ENCODE data around the gene GEN1.

Gene GEN1

DNA sequence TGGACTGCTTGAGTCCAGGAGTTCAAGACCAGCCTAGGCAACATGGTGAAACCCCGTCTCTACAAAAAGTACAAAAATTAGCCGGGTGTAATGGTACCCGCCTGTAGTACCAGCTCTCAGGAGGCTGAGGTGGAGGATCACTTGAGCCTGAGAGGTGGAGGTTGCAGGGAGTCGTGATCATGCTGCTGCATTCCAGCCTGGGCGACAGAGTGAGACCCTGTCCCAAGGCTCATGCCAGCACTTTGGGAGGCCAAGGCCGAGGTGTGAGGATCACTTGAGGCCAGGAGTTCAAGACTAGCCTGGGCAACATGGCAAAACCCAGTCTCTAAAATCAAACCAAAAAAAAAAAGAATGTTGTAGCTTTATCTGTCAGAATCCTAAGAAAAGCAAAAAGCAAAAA is 25.7 kb upstream of the GEN1 start:
- Histone ChIP-seq H3K36me3 (ENCODE audit: low read length) (peaks cover 61% of the 10 kb centered on the region), H3K9me3 (ENCODE audit: insufficient read depth, low read length) (no peaks in the 10 kb centered on the region), H4K20me1 (ENCODE audit: low read depth, low read length) (no peaks in the 10 kb centered on the region), H3K27me3 (ENCODE audit: low read length) (no peaks in the 10 kb centered on the region), H3K9me2 (replicated peaks; ENCODE audit: insufficient read depth, low read length) (no peaks in the 10 kb centered on the region), H2AFZ (ENCODE audit: low read depth, low read length, severe bottlenecking) (no peak overlapping the region), H3F3A (ENCODE audit: insufficient read depth) (no peaks in the 10 kb centered on the region), H3K9ac (ENCODE audit: low read length) (no peak overlapping the region), H3K4me2 (ENCODE audit: low read depth, low read length, poor library complexity, severe bottlenecking) (no peak overlapping the region), H3K4me3 (ENCODE audit: insufficient read depth, low read length, poor library complexity, severe bottlenecking) (no peak overlapping the region), H3K27ac (ENCODE audit: low read depth, low read length) (no peak overlapping the region), H3K79me2 (ENCODE audit: insufficient read depth, low read length) (no peaks in the 10 kb centered on the region)
- no peak for TF ChIP-seq EZH2phosphoT487 (conservative IDR thresholded peaks at IDR 0.05; ENCODE audit: low read length)
- TF ChIP-seq, protein P1, sequence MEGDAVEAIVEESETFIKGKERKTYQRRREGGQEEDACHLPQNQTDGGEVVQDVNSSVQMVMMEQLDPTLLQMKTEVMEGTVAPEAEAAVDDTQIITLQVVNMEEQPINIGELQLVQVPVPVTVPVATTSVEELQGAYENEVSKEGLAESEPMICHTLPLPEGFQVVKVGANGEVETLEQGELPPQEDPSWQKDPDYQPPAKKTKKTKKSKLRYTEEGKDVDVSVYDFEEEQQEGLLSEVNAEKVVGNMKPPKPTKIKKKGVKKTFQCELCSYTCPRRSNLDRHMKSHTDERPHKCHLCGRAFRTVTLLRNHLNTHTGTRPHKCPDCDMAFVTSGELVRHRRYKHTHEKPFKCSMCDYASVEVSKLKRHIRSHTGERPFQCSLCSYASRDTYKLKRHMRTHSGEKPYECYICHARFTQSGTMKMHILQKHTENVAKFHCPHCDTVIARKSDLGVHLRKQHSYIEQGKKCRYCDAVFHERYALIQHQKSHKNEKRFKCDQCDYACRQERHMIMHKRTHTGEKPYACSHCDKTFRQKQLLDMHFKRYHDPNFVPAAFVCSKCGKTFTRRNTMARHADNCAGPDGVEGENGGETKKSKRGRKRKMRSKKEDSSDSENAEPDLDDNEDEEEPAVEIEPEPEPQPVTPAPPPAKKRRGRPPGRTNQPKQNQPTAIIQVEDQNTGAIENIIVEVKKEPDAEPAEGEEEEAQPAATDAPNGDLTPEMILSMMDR (IDR thresholded peaks at IDR 0.05; ENCODE audit: insufficient read depth, low read length, poor library complexity, severe bottlenecking): no peak

DNA sequence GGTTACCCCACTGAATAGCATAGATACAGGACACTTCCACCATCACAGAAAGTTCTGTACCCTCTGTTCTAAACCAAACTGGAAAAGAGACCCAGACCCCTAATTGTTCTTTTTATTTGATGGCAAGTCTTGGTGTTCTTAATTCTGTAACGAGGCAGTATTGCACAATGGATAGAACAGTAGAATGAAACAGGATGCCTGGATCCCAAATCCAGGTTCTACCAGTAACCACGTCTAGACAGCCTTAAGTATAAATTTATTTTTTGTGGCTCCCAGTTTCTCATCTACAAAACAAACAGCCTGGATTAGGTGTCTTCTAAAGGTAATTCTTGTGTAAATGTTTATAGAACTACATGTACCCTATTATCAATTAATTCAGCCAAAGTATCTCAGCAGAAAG is 24.1 kb upstream of the GEN1 start:
- H3K4me3 ChIP-seq (ENCODE audit: insufficient read depth, low read length, poor library complexity, severe bottlenecking): no peak overlapping the region
- H3K27ac ChIP-seq (ENCODE audit: low read depth, low read length): no peak overlapping the region
- no peaks in the 10 kb centered on the region for H3K9me2 ChIP-seq (replicated peaks; ENCODE audit: insufficient read depth, low read length)
- no peaks in the 10 kb centered on the region for H3K9me3 ChIP-seq (ENCODE audit: insufficient read depth, low read length)
- no peak overlapping the region for H2AFZ ChIP-seq (ENCODE audit: low read depth, low read length, severe bottlenecking)
- no peak overlapping the region for H3K4me2 ChIP-seq (ENCODE audit: low read depth, low read length, poor library complexity, severe bottlenecking)
- TF ChIP-seq EZH2phosphoT487 (conservative IDR thresholded peaks at IDR 0.05; ENCODE audit: low read length): no peak
- TF ChIP-seq, protein P1 (IDR thresholded peaks at IDR 0.05; ENCODE audit: insufficient read depth, low read length, poor library complexity, severe bottlenecking): no peak
- H3K27me3 ChIP-seq (ENCODE audit: low read length): no peaks in the 10 kb centered on the region
- H3K9ac ChIP-seq (ENCODE audit: low read length): no peak overlapping the region
- H3K79me2 ChIP-seq (ENCODE audit: insufficient read depth, low read length): no peaks in the 10 kb centered on the region
- peaks cover 56% of the 10 kb centered on the region for H3K36me3 ChIP-seq (ENCODE audit: low read length)
- H4K20me1 ChIP-seq (ENCODE audit: low read depth, low read length): no peaks in the 10 kb centered on the region
- no peaks in the 10 kb centered on the region for H3F3A ChIP-seq (ENCODE audit: insufficient read depth)

- no peaks in the 10 kb centered on the region; the same call in 1 of the 2 replicates for H3F3A ChIP-seq (ENCODE audit: insufficient read depth)
- H3K27ac ChIP-seq (ENCODE audit: low read depth, low read length): no peak overlapping the region; the same call in 1 of the 2 replicates
- no peak overlapping the region for H3K4me2 ChIP-seq (ENCODE audit: low read depth, low read length, poor library complexity, severe bottlenecking)
- H4K20me1 ChIP-seq (ENCODE audit: low read depth, low read length): no peaks in the 10 kb centered on the region
- no peak overlapping the region for H3K9ac ChIP-seq (ENCODE audit: low read length)
- no peaks in the 10 kb centered on the region for H3K79me2 ChIP-seq (ENCODE audit: insufficient read depth, low read length)
- no peaks in the 10 kb centered on the region for H3K9me2 ChIP-seq (replicated peaks; ENCODE audit: insufficient read depth, low read length)
- H3K36me3 ChIP-seq (ENCODE audit: low read length): peaks cover 72% of the 10 kb centered on the region
- H3K9me3 ChIP-seq (ENCODE audit: insufficient read depth, low read length): no peaks in the 10 kb centered on the region
- TF ChIP-seq EZH2phosphoT487 (conservative IDR thresholded peaks at IDR 0.05; ENCODE audit: low read length): no peak
- TF ChIP-seq, protein P1 (IDR thresholded peaks at IDR 0.05; ENCODE audit: insufficient read depth, low read length, poor library complexity, severe bottlenecking): no peak
- H2AFZ ChIP-seq (ENCODE audit: low read depth, low read length, severe bottlenecking): no peak overlapping the region
- no peaks in the 10 kb centered on the region for H3K27me3 ChIP-seq (ENCODE audit: low read length)
- no peak overlapping the region for H3K4me3 ChIP-seq (ENCODE audit: insufficient read depth, low read length, poor library complexity, severe bottlenecking)
Observed at GRCh38 chr2:17733599-17733998, 20.3 kb upstream of the GEN1 start.
